Duodenal mucosa (tissue), 2 donors: ENCODE data around the gene PLEK.

ENCODE experiments used
- H3K27ac ChIP-seq: one replicate; pipeline ENCODE4 v1.7.0; 2013; ENCODE audit warnings: low read depth, low read length
- H3K27me3 ChIP-seq, 2 donors: one replicate each; pipeline ENCODE4 v1.7.0; 2013; ENCODE audit warnings: low read length in 2 of 2, control low read depth in 1 of 2; ENCODE audit not compliant: insufficient read depth in 2 of 2, control insufficient read depth in 1 of 2
- H3K36me3 ChIP-seq, 2 donors: one replicate each; pipeline ENCODE4 v1.7.0; 2013; ENCODE audit warnings: low read length in 2 of 2, control low read depth in 1 of 2; ENCODE audit not compliant: insufficient read depth in 2 of 2, control insufficient read depth in 1 of 2
- H3K4me1 ChIP-seq, 2 donors: one replicate each; pipeline ENCODE4 v1.7.0; 2013; ENCODE audit warnings: low read length in 2 of 2, control low read depth in 1 of 2; ENCODE audit not compliant: insufficient read depth in 2 of 2, control insufficient read depth in 1 of 2
- H3K4me3 ChIP-seq, 2 donors: one replicate each; pipeline ENCODE4 v1.7.0; 2013; ENCODE audit warnings: low read length in 2 of 2, low read depth in 1 of 2
- H3K9ac ChIP-seq, 2 donors: one replicate each; pipeline ENCODE4 v1.7.0; 2013; ENCODE audit warnings: low read length in 2 of 2, low read depth in 1 of 2
- H3K9me3 ChIP-seq, 2 donors: one replicate each; pipeline ENCODE4 v1.7.0; 2013; ENCODE audit warnings: low read length in 2 of 2, control low read depth in 1 of 2; ENCODE audit not compliant: control insufficient read depth in 1 of 2

Gene PLEK

DNA sequence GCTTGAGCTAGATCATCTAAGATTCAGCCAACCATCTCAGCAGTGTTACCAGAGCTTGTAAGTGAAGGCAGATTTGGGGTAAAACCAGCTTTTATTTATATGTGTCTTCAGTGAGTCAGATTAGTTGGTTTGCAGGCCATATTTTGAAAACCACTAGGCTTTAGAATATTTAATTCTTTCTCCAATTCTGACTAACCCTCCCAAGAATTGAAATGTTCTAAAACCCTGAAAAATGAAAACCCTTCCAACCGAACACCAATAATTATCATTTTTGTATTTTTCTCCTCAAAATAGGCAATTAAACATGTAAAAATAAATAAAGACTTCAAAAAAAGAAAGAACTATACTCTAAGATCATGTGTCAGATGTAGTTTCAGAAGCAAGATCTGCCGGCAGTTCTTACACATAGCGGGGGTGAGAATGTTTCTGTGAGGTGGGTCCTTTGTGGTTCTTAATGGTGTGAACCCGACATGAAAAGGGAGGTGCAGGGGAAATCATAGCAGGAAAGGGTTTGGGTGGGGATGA, 14.2 kb downstream of the PLEK start:
- H3K4me1 ChIP-seq: peaks cover 0 to 2% of the 10 kb centered on the region in 2 donors
- no peak overlapping the region for H3K9ac ChIP-seq
- no peaks in the 10 kb centered on the region for H3K27me3 ChIP-seq
- no peak overlapping the region for H3K4me3 ChIP-seq
- H3K9me3 ChIP-seq: no peaks in the 10 kb centered on the region
- no peaks in the 10 kb centered on the region for H3K36me3 ChIP-seq
- no peak overlapping the region for H3K27ac ChIP-seq

DNA sequence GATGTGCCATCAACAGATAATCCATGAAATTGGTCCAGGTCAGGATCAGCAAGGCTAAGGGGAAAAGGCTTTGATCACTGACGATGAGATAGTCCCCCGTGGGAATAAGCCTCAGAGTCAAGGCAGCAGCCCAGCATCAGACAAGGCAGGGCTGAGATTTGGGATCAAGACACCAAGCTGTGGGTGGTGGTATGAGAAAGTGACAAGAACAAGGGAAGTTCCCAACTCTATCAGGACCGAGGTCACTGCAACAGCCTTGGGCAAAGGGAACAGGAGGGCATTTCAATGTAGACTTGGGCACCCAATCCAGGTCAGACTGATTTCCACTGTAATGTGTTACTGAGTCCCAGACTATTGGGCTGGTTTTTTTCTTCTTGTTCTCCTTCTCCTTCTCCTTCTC, 18.7 kb downstream of the PLEK start:
- Histone ChIP-seq H3K9me3 (no peaks in the 10 kb centered on the region), H3K27ac (no peak overlapping the region), H3K36me3 (no peaks in the 10 kb centered on the region), H3K27me3 (no peaks in the 10 kb centered on the region), H3K9ac (no peak overlapping the region), H3K4me3 (no peak overlapping the region), H3K4me1 (peaks cover 8 to 15% of the 10 kb centered on the region in 2 donors)

DNA sequence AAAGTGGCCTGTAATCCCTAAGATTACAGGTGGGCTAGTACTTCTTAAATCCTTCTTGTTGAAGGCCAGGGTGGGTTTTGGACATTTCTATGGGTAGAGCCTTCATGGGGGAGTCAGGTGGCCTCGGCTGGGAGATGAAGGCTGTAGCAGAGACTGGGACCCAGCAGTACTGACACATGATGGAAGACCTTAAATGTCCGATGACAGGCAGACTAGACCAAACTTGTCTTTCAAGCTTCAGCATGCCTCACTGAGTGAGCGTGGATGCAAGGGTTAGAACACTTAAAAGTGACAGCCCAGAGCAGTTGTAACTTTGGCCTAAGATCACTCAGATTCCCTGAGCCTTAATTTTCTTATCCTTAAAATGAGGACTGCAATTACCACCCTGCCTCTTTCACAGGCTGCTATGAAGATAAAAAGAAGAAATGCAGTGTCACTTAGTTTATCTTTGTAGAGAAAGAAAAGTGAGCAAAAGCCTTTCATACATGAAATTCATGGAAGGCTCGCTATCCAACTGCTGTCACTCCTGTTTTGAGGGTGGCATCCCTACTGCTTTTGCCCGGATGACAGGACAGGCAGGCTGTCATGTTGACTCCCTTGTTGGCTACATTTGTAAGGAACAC, 19.5 kb downstream of the PLEK start:
- Histone ChIP-seq H3K4me1 (peaks cover 10 to 20% of the 10 kb centered on the region in 2 donors), H3K27ac (no peak overlapping the region), H3K27me3 (no peaks in the 10 kb centered on the region), H3K9me3 (no peaks in the 10 kb centered on the region), H3K9ac (no peak overlapping the region), H3K4me3 (no peak overlapping the region), H3K36me3 (no peaks in the 10 kb centered on the region)

DNA sequence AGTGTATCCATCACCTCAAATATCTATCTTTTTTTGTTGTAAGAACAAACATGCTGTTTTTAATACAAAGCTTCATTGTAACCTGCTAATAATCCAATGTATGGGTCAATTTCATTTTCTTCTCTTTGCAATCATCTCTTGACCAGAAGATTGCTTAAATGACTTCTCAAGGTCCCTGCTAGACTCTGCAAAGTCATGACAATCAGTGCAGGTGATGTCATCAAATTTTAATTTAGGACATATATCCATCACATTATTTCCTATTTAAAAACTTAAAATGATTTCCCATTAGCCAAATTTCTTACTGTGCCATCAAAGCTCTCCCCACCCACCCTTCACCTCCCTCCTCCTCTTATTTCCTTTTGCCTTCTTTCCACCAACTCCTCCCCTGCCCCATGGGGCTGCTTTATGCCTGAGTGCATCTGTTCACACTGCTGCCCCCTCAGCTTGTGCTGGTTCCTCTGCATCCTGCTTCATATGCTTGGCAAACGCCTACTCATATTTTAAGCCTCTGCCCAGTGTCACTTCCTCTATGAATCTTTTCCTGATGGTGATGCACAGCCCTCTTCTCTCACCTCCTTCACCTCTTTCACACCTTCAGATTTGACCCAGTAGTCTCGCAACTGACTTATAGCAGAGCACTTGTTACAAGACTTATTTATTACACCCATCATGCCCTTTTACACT, 20.3 kb downstream of the PLEK start:
- Histone ChIP-seq H3K27ac (no peak overlapping the region), H3K9me3 (no peaks in the 10 kb centered on the region), H3K4me1 (peaks cover 10 to 20% of the 10 kb centered on the region in 2 donors), H3K9ac (no peak overlapping the region), H3K4me3 (no peak overlapping the region), H3K27me3 (no peaks in the 10 kb centered on the region), H3K36me3 (no peaks in the 10 kb centered on the region)

DNA sequence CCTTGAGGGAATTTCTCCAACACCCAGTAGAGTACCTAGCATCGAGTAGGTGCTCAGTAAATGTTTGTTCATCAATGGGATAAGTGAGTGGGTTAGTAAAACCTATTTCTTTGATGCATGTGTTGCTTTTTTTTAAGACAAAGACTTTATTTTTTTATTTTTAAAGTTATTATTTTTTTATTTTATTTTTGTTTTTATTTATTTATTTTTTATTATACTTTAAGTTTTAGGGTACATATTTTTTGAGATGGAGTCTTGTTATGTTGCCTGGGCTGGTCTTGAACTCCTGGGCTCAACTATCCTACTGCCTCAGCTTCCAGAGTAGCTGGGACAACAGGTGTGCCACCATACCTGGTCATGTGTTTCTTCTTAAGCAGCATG, 20.8 kb downstream of the PLEK start:
- H3K4me3 ChIP-seq: no peak overlapping the region
- H3K4me1 ChIP-seq: peaks cover 10 to 20% of the 10 kb centered on the region in 2 donors
- H3K27ac ChIP-seq: no peak overlapping the region
- no peak overlapping the region for H3K9ac ChIP-seq
- no peaks in the 10 kb centered on the region for H3K36me3 ChIP-seq
- no peaks in the 10 kb centered on the region for H3K9me3 ChIP-seq
- H3K27me3 ChIP-seq: no peaks in the 10 kb centered on the region

DNA sequence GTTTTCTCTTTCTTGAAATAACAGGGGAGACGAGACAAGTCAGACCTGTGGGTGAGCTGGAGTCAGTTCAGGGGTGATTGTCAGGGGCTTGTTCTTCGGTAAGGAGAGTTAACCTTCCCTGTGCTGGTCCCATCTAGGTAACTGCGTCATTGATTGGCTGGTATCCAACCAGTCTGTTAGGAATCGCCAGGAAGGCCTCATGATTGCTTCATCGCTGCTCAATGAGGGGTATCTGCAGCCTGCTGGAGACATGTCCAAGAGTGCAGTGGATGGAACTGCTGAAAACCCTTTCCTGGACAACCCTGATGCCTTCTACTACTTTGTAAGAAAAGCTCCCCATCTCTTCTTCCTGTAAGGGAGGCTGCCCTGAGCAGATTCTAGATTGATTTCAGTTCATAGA, 21.3 kb downstream of the PLEK start:
- no peak overlapping the region for H3K4me3 ChIP-seq
- no peaks in the 10 kb centered on the region for H3K36me3 ChIP-seq
- H3K4me1 ChIP-seq: peaks cover 10 to 20% of the 10 kb centered on the region in 2 donors
- H3K9me3 ChIP-seq: no peaks in the 10 kb centered on the region
- no peak overlapping the region for H3K27ac ChIP-seq
- H3K27me3 ChIP-seq: no peaks in the 10 kb centered on the region
- H3K9ac ChIP-seq: no peak overlapping the region

DNA sequence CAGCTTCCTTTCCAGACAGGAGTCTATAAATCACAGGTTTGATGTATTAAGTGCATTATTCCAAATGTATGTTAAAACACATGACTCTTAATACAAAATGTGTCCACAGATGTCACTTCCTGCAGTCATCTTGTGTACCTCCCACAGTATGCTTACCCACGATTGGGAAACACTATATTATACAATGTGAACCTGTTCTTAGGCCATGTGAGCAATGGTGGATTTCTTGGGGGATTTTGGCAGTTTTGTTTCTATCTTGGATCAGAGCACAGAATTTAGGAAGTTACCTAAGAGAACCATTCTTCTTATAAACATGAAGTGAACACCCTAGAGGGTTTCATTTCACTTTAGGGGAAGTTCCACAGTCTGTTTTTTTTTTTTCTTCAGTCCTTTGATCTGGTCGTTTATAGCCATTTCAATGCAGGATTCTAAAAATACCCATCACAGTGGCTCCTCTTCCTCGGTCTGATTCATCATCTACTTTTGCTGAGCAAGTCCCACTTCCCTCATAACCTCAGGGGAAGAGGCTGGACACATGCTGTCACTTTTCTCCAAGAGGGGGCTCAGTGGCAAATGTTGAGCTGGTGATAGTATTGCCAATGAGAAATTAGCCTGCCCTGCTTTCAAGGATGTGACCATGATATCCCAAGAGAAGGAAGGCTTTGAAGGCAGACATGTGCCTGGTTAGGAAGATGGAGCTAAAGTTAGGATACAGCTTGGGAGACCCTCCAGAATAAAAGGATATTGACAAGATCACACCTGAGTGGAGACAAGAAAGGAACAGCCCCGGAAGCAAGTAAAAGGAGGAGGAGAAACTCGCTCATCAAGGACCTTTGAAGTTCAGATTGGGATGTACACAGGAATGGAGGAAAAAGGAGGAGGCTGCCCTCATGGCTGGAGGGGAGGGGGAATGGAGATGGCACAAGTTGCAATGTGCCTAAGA, 22.6 kb downstream of the PLEK start:
- H3K9ac ChIP-seq: no peak overlapping the region
- H3K4me3 ChIP-seq: no peak overlapping the region
- H3K9me3 ChIP-seq: no peaks in the 10 kb centered on the region
- peaks cover 10 to 20% of the 10 kb centered on the region in 2 donors for H3K4me1 ChIP-seq
- H3K27me3 ChIP-seq: no peaks in the 10 kb centered on the region
- no peak overlapping the region for H3K27ac ChIP-seq
- no peaks in the 10 kb centered on the region for H3K36me3 ChIP-seq

DNA sequence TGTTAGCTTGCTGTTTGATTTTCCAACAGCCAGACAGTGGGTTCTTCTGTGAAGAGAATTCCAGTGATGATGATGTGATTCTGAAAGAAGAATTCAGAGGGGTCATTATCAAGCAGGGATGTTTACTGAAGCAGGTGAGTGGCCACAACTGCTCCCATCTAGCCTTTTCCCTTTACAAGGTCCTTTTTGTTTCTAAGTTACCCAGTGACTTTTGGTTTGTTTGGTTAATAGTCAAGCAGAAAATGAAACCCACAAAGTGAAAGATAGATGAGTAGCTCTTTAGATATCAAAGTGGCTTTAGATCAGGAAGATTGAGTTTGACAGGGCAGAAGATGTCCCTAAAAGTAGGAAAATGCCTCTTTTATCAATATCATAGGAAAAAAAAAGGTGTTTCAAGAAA, 23.3 kb downstream of the PLEK start:
- Histone ChIP-seq H3K27me3 (no peaks in the 10 kb centered on the region), H3K4me3 (no peak overlapping the region), H3K27ac (no peak overlapping the region), H3K9ac (no peak overlapping the region), H3K4me1 (peaks cover 10 to 20% of the 10 kb centered on the region in 2 donors), H3K9me3 (no peaks in the 10 kb centered on the region), H3K36me3 (no peaks in the 10 kb centered on the region)

DNA sequence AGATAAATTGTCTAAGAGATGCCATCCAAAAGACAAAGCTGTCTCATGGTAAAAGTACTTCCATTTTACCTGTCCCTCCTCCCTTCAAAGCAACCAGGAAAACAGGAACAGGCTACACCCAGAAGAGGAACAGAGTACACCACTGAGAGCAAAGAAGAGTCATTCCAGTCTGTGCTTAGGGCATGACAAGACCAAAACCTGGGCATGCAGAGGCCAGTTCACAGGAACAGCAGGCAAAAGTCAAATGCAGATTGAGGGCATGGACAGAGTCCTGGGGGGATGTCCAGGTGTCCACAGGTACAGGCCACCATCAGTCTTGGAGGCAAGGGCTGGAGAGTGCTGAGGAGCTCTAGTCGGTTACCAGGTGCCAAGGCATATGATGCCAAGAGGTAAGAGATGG, 23.7 kb downstream of the PLEK start:
- H3K9ac ChIP-seq: no peak overlapping the region
- H3K27me3 ChIP-seq: no peaks in the 10 kb centered on the region
- H3K36me3 ChIP-seq: no peaks in the 10 kb centered on the region
- no peak overlapping the region for H3K4me3 ChIP-seq
- H3K9me3 ChIP-seq: no peaks in the 10 kb centered on the region
- no peak overlapping the region for H3K27ac ChIP-seq
- peaks cover 10 to 20% of the 10 kb centered on the region in 2 donors for H3K4me1 ChIP-seq

DNA sequence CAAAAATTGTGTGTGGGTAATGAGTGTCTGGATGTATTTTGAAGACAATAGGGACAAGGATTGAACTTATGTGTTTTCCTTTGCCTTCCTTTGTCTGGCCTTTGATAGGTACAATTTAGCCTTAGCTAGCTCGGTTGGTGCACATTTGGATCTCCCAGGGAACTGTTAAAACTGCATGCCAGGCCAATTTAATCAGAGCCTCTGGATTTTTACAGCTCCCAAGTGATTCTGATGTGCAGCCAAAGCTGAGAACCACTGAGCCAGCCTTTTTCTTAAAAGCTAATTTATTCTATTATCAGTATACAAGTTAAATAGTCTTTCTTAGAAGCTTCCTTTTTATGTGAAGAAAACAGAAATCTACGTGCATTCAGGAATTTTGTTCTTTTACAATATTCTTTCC, 25.0 kb downstream of the PLEK start:
- Histone ChIP-seq H3K27ac (no peak overlapping the region), H3K4me3 (no peak overlapping the region), H3K27me3 (no peaks in the 10 kb centered on the region), H3K9me3 (no peaks in the 10 kb centered on the region), H3K9ac (no peak overlapping the region), H3K4me1 (peaks cover 10 to 20% of the 10 kb centered on the region in 2 donors), H3K36me3 (no peaks in the 10 kb centered on the region)
